Endothelial cell of umbilical vein (primary cell): Measurements from ENCODE around the gene FILIP1L. TPM values are rescaled to one million over a fixed set of nuclear protein-coding genes. Genes with fewer than 3 reads are reported as not detected.

Experiments used
- BruUV-seq: library from RNA; stranded (reverse); fragments of 400-500 nt; replicated peaks from 2 replicates; lab custom pipeline; 2021; lab: Mats Ljungman, UMichigan
- CTCF ChIA-PET: fragments of 300-600, 350-600 bp; sonication (Branson Sonifier 250); formaldehyde crosslinking; loops from one replicate; lab custom pipeline; 2021; ENCODE audit warnings: antibody characterized with exemption, inconsistent platforms; lab: Charles Lee
- POLR2A ChIA-PET: fragments of 300-600, 350-600 bp; sonication (Branson Sonifier 250); formaldehyde crosslinking; loops from one replicate; lab custom pipeline; 2021; ENCODE audit warnings: antibody characterized with exemption, inconsistent platforms; lab: Charles Lee
- DNase-seq: peaks from one replicate; pipeline ENCODE4 v3.0.0-alpha.2; 2011; ENCODE audit warnings: low read depth, low spot score
- FAIRE-seq: peaks from 2 replicates; lab custom pipeline; 2011; peaks lifted over from hg19 to GRCh38; lab: Jason Lieb, UNC
- H2AFZ ChIP-seq: 2 replicates; pipeline ENCODE4 v1.6.0; 2012; ENCODE audit warnings: low read depth, low read length, control low read depth, inconsistent platforms
- H3K27ac ChIP-seq: 2 replicates; pipeline ENCODE4 v1.5.1; 2011; ENCODE audit warnings: low read depth, mild to moderate bottlenecking, control low read depth, low read length, moderate library complexity; ENCODE audit not compliant: insufficient read depth
- H3K27me3 ChIP-seq, 2 experiments: 2 replicates each; pipeline versions ENCODE4 v1.6.0 to v1.6.1; 2011; ENCODE audit warnings: low read length in 2 of 2, mixed read lengths in 1 of 2; ENCODE audit not compliant: control insufficient read depth in 2 of 2, insufficient read depth in 2 of 2
- H3K36me3 ChIP-seq, 2 experiments: 2 replicates in 1 of 2; 3 replicates in 1 of 2; pipeline ENCODE4 v1.5.1; 2011; ENCODE audit warnings: low read length in 2 of 2, mild to moderate bottlenecking in 1 of 2, moderate library complexity in 1 of 2; ENCODE audit not compliant: control insufficient read depth in 2 of 2, insufficient read depth in 2 of 2; ENCODE audit errors: extremely low read depth in 1 of 2
- H3K4me1 ChIP-seq: 3 replicates; pipeline ENCODE4 v1.5.1; 2011; ENCODE audit warnings: mild to moderate bottlenecking, low read length; ENCODE audit not compliant: control insufficient read depth, insufficient read depth; ENCODE audit errors: extremely low read depth
- H3K4me2 ChIP-seq: 2 replicates; pipeline ENCODE4 v1.6.1; 2011; ENCODE audit warnings: low read length, control low read depth, mixed read lengths; ENCODE audit not compliant: insufficient read depth
- H3K4me3 ChIP-seq, 3 experiments: fragments of 200-600 bp in 1 of 3; sonication (generic), shearing (Covaris generic) in 1 of 3; replicated peaks in 1 of 3; 2 replicates each; pipeline ENCODE4 v1.5.1; 2011 to 2016; ENCODE audit warnings: control low read depth in 3 of 3, low read length in 3 of 3, mild to moderate bottlenecking in 2 of 3, inconsistent platforms in 1 of 3, low read depth in 1 of 3, moderate library complexity in 1 of 3; ENCODE audit not compliant: insufficient read depth in 1 of 3
- H3K79me2 ChIP-seq: 2 replicates; pipeline ENCODE4 v1.6.0; 2012; ENCODE audit warnings: low read length, inconsistent platforms; ENCODE audit not compliant: control insufficient read depth, insufficient read depth
- H3K9ac ChIP-seq: replicated peaks from 2 replicates; pipeline ENCODE3; 2011; ENCODE audit warnings: low read length, control low read depth; ENCODE audit not compliant: insufficient read depth; ENCODE audit errors: extremely low read depth
- H3K9me1 ChIP-seq: replicated peaks from 3 replicates; pipeline ENCODE4 v1.6.0; 2011; ENCODE audit warnings: mild to moderate bottlenecking, low read length; ENCODE audit not compliant: control insufficient read depth, insufficient read depth; ENCODE audit errors: extremely low read depth
- H3K9me3 ChIP-seq: replicated peaks from 2 replicates; pipeline ENCODE4 v1.5.1; 2012; ENCODE audit warnings: low read length, inconsistent platforms; ENCODE audit not compliant: control insufficient read depth, insufficient read depth
- H4K20me1 ChIP-seq: replicated peaks from 2 replicates; pipeline ENCODE3; 2011; ENCODE audit warnings: mild to moderate bottlenecking, low read length; ENCODE audit not compliant: control insufficient read depth, insufficient read depth; ENCODE audit errors: extremely low read depth
- EZH2 ChIP-seq: IDR thresholded peaks from 2 replicates; pipeline ENCODE4 v1.6.1; 2012; ENCODE audit warnings: borderline replicate concordance, low read depth, mild to moderate bottlenecking, moderate library complexity, low read length, inconsistent platforms; ENCODE audit not compliant: severe bottlenecking
- FOS ChIP-seq: IDR thresholded peaks from 2 replicates; pipeline ENCODE4 v1.6.1; 2011; ENCODE audit warnings: mild to moderate bottlenecking, low read length, moderate library complexity, borderline replicate concordance; ENCODE audit not compliant: insufficient read depth
- GATA2 ChIP-seq: IDR thresholded peaks from 2 replicates; pipeline ENCODE4 v1.7.0; 2011; ENCODE audit warnings: low read depth, mild to moderate bottlenecking, moderate library complexity, mixed read lengths, low read length; ENCODE audit not compliant: insufficient read length, insufficient read depth
- MYC ChIP-seq: IDR thresholded peaks from one replicate; pipeline ENCODE4 v1.6.1; 2011; ENCODE audit warnings: mild to moderate bottlenecking, low read depth, low read length
- POLR2AphosphoS5 ChIP-seq: IDR thresholded peaks from 2 replicates; pipeline ENCODE4 v1.6.1; 2012; ENCODE audit warnings: low read depth, mild to moderate bottlenecking, control low read depth, low read length, moderate library complexity; ENCODE audit not compliant: insufficient read depth
- dilution Hi-C: fragments of 300-500 bp; cut with MboI; formaldehyde crosslinking; loops from one replicate; pipeline ENCODE4 v1.15.0; 2019; ENCODE audit warnings: low sequenced_read_pairs; ENCODE audit not compliant: extremely low pct_ligation_motif_present
- intact Hi-C: fragments of 100-400 bp; cut with micrococcal nuclease; formaldehyde crosslinking; loops from one replicate; pipeline ENCODE4 v1.10.0; 2022
- polyA plus RNA-seq, 4 experiments: library from polyadenylated mRNA; depleted of rRNA in 3 of 4; stranded (reverse) in 3 of 4; unstranded in 1 of 4; fragments of >200 nt; gene quantifications; 2 replicates each; pipeline versions ENCODE4 v1.2.1 to v1.2.3, GENCODE V29; 2011 to 2012; ENCODE audit warnings: missing spikeins in 1 of 4
- total RNA-seq: library from RNA; stranded (reverse); gene quantifications from 2 replicates; pipeline ENCODE4 v1.2.3, GENCODE V29; 2021
- TF ChIP-seq, protein P1 (sequence below), 2 donors: IDR thresholded peaks; 1 replicate in 1 of 2; 2 replicates in 1 of 2; pipeline ENCODE4 v1.5.1; 2011; ENCODE audit warnings: low read length in 2 of 2, mild to moderate bottlenecking in 2 of 2, moderate library complexity in 2 of 2, control low read depth in 1 of 2, inconsistent platforms in 1 of 2, low read depth in 1 of 2; ENCODE audit not compliant: insufficient read depth in 1 of 2; ENCODE audit errors: extremely low read depth in 1 of 2
- TF ChIP-seq, protein P2 (sequence below): IDR thresholded peaks from 2 replicates; pipeline ENCODE4 v1.6.1; 2011; ENCODE audit not compliant: insufficient read depth, insufficient read length

FILIP1L gene
- total and polyA plus RNA-seq, 2 donors (not counting 3 experiments of a cell fraction or from before 2014, with no cell fraction given): 26.0 to 29.9 TPM

DNA sequence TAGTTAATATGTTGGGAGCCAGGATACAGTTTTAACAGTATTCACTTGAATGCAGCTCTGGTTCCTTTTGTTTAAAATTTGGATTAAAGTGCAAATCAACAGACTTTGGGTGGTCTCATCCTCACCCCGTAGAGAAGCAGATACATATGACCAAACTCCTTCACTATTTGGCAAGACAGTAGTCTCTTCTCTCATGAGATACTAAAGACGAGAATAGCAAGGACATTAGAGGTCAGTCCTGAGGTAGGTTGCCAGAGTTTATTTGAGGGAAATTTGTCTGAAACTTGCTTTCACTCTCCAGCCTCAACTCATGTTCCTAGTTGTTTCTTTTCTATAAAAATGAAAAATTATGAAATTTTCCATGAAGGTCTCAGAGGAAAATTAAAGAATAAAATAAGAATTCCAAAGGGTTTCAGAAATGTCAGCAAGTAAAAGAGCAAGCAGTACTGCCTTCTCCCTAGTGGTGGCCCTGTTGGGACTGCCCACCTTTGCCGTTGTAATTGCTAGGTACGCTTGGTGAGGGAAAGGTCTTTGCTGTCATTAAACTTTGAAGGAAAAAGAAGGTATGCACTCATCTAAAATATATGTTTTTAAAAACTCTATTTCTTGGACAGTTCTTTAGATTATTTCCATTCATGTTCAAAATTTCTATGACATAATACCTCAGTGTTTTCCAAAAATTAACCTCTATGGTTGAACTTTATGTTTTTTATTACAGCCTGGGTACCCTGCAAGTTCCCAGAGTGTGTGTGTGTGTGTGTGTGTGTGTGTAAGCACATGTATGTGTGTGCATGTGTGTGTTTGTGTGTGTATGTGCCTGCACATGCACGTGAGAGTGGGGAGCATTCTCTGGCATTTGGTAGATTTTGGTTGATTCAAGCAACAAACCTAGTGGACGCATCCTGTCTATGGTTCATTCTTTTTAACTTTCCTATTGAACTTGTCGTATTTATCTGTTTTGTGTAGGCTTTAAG, 185.2 kb downstream of the FILIP1L start:
- CTCF ChIA-PET: interaction anchor here (0.6 kb wide), 1 partner anchor 165 kb away, joined by 4 read pairs; no protein-coding TSS in a partner anchor
- no peaks in the 10 kb centered on the region for H3K9me3 ChIP-seq
- no TSS peak for BruUV-seq
- no peaks in the 10 kb centered on the region for H3K9me1 ChIP-seq
- no peak overlapping the region for H3K4me3 ChIP-seq
- FAIRE-seq: no peak
- no peak overlapping the region for H3K27ac ChIP-seq
- TF ChIP-seq, protein P1, sequence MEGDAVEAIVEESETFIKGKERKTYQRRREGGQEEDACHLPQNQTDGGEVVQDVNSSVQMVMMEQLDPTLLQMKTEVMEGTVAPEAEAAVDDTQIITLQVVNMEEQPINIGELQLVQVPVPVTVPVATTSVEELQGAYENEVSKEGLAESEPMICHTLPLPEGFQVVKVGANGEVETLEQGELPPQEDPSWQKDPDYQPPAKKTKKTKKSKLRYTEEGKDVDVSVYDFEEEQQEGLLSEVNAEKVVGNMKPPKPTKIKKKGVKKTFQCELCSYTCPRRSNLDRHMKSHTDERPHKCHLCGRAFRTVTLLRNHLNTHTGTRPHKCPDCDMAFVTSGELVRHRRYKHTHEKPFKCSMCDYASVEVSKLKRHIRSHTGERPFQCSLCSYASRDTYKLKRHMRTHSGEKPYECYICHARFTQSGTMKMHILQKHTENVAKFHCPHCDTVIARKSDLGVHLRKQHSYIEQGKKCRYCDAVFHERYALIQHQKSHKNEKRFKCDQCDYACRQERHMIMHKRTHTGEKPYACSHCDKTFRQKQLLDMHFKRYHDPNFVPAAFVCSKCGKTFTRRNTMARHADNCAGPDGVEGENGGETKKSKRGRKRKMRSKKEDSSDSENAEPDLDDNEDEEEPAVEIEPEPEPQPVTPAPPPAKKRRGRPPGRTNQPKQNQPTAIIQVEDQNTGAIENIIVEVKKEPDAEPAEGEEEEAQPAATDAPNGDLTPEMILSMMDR (IDR thresholded peaks at IDR 0.05; ENCODE audit: extremely low read depth in 1 of 2, insufficient read depth in 1 of 2, low read depth in 1 of 2, low read length in 2 of 2): no peak
- no peak for TF ChIP-seq POLR2AphosphoS5
- no peak for TF ChIP-seq MYC
- TF ChIP-seq, protein P2, sequence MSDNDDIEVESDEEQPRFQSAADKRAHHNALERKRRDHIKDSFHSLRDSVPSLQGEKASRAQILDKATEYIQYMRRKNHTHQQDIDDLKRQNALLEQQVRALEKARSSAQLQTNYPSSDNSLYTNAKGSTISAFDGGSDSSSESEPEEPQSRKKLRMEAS: no peak
- no peak for TF ChIP-seq EZH2
- TF ChIP-seq GATA2: no peak
- no peak for TF ChIP-seq FOS
- no peak overlapping the region for H3K9ac ChIP-seq
- H3K4me2 ChIP-seq: no peak overlapping the region
- peaks cover 2% of the 10 kb centered on the region for H3K79me2 ChIP-seq
- H4K20me1 ChIP-seq: no peaks in the 10 kb centered on the region
- no peaks in the 10 kb centered on the region for H3K27me3 ChIP-seq
- POLR2A ChIA-PET: no interaction called here
- dilution Hi-C loops (no loop called here), intact Hi-C loops (no loop called here)
- no peak overlapping the region for H2AFZ ChIP-seq
- H3K4me1 ChIP-seq: peaks cover 17% of the 10 kb centered on the region
- no peaks in the 10 kb centered on the region for H3K36me3 ChIP-seq
- DNase-seq: no peak
